GM18519 (cell line): Measurements from ENCODE around the gene TESPA1.
"Not testable (repeated sequence)": the region's sequence is repeated elsewhere in the genome, so short reads cannot be mapped to it uniquely, and the experiment has no call there.

Experiments
- ATAC-seq: cut with Tn5 transposase; IDR thresholded peaks from one replicate; pipeline ENCODE4 v1.9.1; 2021; ENCODE audit warnings: mild to moderate bottlenecking, moderate library complexity; ENCODE audit not compliant: unreplicated experiment, low FRiP score

Gene TESPA1

DNA sequence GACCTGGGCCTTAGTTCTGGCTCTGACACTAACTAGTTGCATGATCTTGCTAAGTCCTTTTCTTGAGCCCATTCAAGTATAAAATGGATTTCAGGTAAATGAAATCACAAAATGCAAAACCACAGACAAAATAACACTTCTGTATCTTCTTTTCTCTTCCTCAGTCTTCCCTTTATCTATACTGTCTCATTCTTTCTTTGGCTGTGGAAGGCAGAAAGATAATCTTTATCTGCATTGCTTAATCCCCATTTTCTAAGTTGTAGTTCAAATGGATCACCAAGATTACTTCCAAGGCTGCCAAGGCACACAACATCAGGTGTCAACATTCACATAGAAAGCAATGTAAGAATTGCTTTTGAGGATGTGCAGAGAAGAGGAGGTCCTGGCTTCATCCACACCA is 30.3 kb downstream of the TESPA1 start:
- no peak for ATAC-seq

DNA sequence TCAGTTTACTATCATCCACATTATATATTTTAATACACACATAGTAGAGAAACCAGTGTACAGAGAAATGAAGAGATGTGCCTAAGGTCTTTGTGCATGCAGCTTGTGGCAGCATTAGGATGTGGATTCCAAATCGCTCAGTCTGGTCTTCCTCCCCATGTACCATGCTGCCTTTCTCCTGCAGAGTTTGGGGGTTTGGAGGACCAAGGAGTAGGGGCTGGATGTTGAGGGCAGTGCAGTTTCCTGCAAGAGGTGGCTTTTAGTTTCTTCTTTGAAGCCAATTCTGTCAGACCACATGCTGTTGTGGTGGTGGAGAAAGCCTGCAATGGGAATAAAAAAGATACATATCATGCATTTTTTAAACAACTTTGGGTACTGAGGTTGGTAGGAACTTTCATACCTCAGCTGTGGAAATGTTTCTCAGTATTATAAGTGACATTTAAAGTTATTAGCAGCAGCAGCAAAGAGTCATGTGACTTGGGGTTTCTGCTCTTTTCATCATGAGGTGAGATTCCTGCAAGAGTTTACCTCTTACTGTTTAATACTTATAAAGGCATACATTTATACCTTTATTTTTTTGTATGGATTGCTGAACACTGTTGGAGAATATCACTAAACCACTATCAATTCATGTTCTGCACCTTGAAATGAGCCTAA is 34.4 kb downstream of the TESPA1 start:
- no peak for ATAC-seq

GRCh38 chr12:54949073-54949711 is 35.4 kb downstream of the TESPA1 start:
- no peak for ATAC-seq

- no peak for ATAC-seq
These were observed 36.4 kb downstream of the TESPA1 start for GRCh38 chr12:54948171-54948570.

DNA sequence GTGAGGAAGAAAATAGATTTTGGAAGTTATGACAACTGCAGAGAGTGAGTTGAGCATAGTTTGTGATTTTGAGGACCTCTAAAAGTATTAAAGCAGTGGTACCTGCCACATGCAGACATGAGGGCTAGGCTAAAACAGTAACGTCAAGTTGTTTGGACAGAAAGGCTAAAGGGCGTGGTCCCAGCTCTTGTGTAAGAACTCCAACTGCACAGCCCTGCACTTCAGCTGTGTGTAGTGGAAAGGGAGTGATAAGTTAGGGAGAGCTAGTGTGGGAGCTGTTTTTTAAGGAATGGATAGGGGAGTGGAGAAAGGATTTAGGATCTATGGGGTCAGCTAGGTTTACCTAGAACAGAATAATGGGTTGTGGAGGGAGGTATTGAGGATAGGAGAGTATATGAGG is 39.5 kb downstream of the TESPA1 start:
- ATAC-seq = no peak

DNA sequence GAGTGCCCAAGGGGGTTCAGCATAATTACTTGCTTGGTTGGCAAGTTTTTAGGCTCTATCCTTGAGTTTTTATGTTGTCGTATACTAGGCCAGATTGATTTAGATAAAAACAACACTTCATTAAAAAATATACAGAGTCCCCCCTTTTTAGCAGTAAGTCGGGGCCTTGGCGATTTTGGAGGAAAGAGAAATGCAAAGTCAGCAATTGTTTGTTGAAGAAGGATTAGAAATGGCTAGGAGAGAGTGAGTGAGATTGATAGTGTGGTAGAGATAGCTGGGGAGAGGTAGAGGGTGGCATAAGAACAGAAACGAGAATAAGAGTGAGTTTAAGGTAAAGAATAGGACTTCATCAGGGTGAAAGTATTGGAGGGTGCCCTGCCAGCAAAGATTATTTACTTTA is 41.3 kb downstream of the TESPA1 start:
- ATAC-seq = not testable (repeated sequence)

DNA sequence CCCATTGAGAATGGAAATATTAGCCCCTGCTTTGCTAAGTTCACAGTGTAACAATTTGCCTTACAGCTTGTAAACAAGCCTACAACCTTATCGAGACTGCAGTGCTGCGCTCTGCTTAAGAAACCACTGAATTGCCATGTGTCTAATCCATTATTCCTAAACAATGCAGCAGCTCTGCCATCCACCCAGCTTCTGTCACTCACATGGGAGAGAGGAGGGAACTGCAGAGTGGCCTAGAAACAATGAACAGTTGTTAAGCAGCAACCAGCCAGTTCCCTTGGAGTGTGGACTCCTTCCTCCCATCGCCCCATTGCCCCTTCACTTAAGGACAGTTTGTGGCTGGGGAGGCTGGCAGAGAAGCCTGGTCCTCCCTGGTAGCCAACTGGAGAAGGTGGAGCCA is 42.9 kb downstream of the TESPA1 start:
- no peak for ATAC-seq

- no peak for ATAC-seq
These were observed 43.7 kb downstream of the TESPA1 start for GRCh38 chr12:54940727-54941315.

DNA sequence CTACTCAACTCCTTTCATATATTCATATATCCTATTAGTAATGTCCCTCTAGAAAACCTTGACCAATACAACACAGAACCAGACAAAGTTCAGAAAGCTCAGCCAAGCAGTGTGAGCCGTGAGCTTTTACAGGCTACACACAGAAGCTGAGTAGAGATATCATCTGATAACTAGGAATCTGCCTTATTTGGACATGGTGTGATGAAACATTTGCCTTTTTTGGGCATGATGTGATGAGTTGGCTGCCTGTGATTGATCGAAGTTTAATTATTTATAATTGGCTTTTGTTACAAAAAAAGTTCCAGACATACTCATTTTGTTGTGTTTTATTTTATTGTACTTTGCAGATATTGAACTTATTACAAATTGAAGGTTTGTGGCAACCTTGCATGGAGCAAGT is 46.6 kb downstream of the TESPA1 start:
- no peak for ATAC-seq

- no peak for ATAC-seq
These were observed 47.2 kb downstream of the TESPA1 start for GRCh38 chr12:54937376-54937775.

DNA sequence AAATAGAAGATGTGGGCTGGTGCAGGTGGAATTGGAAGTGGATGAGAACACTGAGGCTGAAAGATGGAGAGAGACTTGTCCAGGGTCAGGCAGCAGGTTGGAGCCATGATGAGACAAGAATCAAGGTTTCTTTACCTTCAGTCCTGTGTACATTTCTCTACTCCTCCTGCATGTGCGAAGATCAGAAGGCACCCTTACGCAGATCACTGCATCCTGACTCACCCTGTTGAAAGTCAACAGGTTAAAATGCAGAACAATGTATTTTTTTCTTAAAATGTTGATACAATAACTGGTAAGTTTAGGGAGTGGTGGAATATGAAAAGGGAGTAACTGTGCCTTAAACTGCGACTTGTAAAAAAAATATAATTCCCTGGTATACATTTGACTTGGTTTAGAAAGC is 47.8 kb downstream of the TESPA1 start:
- ATAC-seq = no peak

- peak; percentile 98 for ATAC-seq
These were observed 49.2 kb downstream of the TESPA1 start for GRCh38 chr12:54935235-54935951.

DNA sequence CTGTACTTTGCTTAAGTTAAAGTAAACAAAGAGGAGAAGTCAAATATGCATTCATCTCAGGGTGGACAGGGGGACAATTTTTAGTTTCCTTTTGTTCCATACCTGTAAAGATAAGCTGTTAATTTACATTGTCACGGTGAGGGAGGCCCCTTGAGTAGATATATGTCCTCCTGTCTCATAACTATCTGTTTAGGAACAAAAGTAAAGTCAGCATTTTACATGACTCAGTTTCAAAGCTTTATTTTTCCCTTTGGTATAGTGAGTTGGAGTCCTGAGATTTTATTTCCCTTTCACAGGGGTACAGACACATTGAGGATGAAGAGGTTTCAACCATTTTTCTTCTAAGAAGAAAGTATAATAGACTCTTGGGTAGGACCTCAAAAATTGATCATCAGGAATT is 50.1 kb downstream of the TESPA1 start:
- no peak for ATAC-seq

DNA sequence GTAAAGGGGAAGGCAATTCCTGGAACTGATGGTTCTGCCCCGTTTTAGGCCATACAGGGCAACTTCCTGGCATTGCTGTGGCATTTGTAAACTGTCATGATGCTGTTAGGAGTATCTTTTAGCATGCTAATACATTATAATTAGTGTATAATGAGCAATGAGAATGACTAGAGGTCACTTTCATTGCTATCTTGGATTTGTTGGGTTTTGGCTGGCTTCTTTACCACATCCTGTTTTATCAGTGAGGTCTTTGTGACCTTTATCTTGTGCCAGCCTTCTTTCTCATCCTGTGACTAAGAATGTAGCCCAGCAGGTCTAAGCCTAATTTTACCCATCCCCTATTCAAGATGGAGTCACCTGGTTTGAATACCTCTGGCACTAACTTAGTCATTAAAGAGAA is 51.2 kb downstream of the TESPA1 start:
- ATAC-seq = no peak

GRCh38 chr12:54932691-54933090 is 51.9 kb downstream of the TESPA1 start:
- no peak for ATAC-seq

DNA sequence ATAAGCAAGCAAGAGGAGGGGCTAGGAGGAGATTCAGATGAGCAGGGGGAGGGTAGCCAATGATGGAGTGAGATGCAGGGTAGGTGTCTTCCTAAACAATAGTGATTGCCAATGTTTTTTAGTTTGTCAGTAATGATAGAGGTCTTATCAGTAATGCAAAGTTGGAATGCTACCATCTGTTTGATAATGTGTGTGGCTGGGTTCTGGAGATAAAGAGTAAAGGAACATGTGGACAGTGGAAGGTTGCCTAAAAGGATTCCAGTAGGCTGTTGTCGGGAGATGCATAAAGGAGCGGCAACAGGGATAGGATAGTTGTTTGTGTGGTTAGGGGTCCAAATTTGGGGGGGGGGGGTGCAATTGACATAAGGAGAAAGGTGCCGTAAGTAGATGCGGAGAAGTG is 52.5 kb downstream of the TESPA1 start:
- ATAC-seq = no peak

GRCh38 chr12:54929998-54930397 is 54.6 kb downstream of the TESPA1 start:
- ATAC-seq = no peak

DNA sequence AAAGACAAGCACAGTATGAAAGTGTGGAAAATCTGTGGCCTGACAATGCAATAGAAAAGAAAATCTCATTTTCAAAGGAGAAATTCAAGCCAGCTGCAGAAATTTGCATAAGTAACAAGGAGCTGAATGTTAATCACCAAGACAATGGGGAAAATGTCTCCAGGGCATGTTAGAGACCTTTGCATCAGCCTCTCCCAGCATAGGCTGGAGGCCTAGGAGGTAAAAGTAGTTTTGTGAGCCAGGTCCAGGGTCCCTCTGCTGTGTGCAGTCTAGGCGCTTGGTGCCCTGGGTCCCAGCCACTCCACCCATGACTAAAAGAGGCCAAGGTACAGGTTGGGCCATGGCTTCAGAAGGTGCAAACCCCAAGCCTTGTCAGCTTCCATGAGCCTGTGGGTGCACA is 58.3 kb downstream of the TESPA1 start:
- ATAC-seq = no peak

- no peak for ATAC-seq
These were observed 59.4 kb downstream of the TESPA1 start for GRCh38 chr12:54924972-54925707.

GRCh38 chr12:54917001-54917488 is 67.5 kb downstream of the TESPA1 start:
- no peak for ATAC-seq
